ENCODE results near the gene GRAP2. TPM values are rescaled to one million over a fixed set of nuclear protein-coding genes. Genes with fewer than 3 reads are reported as not detected.

The GRAP2 gene
- total and polyA plus RNA-seq, 2 experiments from 2014 or later = 0.42 TPM; not detected in 1

DNA sequence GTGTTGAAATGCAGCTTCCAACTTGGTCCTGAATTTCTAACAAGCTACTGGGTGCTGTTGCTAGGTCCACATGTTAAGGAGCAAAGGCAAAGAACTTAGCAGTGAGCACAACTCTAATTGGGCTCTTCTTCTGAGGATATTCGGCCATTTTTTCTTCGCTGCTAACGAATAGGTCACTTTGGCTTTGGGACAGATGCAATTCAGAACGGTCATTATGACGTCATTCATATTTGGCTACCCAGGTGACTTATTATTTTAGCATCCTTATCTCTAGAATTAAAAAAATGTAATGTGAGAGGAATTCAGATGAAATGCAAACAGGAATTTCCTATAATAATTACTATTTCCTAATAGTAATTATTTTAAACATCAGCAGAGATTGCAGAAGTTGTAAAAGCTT lies 73.2 kb downstream of the GRAP2 start (continued):
- TF ChIP-seq, protein P1, sequence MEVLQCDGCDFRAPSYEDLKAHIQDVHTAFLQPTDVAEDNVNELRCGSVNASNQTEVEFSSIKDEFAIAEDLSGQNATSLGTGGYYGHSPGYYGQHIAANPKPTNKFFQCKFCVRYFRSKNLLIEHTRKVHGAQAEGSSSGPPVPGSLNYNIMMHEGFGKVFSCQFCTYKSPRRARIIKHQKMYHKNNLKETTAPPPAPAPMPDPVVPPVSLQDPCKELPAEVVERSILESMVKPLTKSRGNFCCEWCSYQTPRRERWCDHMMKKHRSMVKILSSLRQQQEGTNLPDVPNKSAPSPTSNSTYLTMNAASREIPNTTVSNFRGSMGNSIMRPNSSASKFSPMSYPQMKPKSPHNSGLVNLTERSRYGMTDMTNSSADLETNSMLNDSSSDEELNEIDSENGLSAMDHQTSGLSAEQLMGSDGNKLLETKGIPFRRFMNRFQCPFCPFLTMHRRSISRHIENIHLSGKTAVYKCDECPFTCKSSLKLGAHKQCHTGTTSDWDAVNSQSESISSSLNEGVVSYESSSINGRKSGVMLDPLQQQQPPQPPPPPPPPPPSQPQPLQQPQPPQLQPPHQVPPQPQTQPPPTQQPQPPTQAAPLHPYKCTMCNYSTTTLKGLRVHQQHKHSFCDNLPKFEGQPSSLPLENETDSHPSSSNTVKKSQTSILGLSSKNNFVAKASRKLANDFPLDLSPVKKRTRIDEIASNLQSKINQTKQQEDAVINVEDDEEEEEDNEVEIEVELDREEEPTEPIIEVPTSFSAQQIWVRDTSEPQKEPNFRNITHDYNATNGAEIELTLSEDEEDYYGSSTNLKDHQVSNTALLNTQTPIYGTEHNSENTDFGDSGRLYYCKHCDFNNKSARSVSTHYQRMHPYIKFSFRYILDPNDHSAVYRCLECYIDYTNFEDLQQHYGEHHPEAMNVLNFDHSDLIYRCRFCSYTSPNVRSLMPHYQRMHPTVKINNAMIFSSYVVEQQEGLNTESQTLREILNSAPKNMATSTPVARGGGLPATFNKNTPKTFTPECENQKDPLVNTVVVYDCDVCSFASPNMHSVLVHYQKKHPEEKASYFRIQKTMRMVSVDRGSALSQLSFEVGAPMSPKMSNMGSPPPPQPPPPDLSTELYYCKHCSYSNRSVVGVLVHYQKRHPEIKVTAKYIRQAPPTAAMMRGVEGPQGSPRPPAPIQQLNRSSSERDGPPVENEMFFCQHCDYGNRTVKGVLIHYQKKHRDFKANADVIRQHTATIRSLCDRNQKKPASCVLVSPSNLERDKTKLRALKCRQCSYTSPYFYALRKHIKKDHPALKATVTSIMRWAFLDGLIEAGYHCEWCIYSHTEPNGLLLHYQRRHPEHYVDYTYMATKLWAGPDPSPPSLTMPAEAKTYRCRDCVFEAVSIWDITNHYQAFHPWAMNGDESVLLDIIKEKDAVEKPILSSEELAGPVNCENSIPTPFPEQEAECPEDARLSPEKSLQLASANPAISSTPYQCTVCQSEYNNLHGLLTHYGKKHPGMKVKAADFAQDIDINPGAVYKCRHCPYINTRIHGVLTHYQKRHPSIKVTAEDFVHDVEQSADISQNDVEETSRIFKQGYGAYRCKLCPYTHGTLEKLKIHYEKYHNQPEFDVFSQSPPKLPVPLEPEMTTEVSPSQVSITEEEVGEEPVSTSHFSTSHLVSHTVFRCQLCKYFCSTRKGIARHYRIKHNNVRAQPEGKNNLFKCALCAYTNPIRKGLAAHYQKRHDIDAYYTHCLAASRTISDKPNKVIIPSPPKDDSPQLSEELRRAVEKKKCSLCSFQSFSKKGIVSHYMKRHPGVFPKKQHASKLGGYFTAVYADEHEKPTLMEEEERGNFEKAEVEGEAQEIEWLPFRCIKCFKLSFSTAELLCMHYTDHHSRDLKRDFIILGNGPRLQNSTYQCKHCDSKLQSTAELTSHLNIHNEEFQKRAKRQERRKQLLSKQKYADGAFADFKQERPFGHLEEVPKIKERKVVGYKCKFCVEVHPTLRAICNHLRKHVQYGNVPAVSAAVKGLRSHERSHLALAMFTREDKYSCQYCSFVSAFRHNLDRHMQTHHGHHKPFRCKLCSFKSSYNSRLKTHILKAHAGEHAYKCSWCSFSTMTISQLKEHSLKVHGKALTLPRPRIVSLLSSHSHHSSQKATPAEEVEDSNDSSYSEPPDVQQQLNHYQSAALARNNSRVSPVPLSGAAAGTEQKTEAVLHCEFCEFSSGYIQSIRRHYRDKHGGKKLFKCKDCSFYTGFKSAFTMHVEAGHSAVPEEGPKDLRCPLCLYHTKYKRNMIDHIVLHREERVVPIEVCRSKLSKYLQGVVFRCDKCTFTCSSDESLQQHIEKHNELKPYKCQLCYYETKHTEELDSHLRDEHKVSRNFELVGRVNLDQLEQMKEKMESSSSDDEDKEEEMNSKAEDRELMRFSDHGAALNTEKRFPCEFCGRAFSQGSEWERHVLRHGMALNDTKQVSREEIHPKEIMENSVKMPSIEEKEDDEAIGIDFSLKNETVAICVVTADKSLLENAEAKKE (CRISPR knock-in tag; IDR thresholded peaks at IDR 0.05) = no peak
- TF ChIP-seq ZNF331 (CRISPR knock-in tag; IDR thresholded peaks at IDR 0.05; ENCODE audit: low read depth) (no peak), JUNB (IDR thresholded peaks at IDR 0.05; ENCODE audit: unreplicated experiment) (no peak), POLR2AphosphoS5 (IDR thresholded peaks at IDR 0.05; ENCODE audit: low read depth) (no peak), CREB1 (CRISPR knock-in tag; IDR thresholded peaks at IDR 0.05; ENCODE audit: low read depth) (no peak), EZH2phosphoT487 (IDR thresholded peaks at IDR 0.05; ENCODE audit: unreplicated experiment) (no peak)
- TF ChIP-seq, protein P2, sequence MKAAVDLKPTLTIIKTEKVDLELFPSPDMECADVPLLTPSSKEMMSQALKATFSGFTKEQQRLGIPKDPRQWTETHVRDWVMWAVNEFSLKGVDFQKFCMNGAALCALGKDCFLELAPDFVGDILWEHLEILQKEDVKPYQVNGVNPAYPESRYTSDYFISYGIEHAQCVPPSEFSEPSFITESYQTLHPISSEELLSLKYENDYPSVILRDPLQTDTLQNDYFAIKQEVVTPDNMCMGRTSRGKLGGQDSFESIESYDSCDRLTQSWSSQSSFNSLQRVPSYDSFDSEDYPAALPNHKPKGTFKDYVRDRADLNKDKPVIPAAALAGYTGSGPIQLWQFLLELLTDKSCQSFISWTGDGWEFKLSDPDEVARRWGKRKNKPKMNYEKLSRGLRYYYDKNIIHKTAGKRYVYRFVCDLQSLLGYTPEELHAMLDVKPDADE (IDR thresholded peaks at IDR 0.05) = no peak
- TF ChIP-seq, protein P3, sequence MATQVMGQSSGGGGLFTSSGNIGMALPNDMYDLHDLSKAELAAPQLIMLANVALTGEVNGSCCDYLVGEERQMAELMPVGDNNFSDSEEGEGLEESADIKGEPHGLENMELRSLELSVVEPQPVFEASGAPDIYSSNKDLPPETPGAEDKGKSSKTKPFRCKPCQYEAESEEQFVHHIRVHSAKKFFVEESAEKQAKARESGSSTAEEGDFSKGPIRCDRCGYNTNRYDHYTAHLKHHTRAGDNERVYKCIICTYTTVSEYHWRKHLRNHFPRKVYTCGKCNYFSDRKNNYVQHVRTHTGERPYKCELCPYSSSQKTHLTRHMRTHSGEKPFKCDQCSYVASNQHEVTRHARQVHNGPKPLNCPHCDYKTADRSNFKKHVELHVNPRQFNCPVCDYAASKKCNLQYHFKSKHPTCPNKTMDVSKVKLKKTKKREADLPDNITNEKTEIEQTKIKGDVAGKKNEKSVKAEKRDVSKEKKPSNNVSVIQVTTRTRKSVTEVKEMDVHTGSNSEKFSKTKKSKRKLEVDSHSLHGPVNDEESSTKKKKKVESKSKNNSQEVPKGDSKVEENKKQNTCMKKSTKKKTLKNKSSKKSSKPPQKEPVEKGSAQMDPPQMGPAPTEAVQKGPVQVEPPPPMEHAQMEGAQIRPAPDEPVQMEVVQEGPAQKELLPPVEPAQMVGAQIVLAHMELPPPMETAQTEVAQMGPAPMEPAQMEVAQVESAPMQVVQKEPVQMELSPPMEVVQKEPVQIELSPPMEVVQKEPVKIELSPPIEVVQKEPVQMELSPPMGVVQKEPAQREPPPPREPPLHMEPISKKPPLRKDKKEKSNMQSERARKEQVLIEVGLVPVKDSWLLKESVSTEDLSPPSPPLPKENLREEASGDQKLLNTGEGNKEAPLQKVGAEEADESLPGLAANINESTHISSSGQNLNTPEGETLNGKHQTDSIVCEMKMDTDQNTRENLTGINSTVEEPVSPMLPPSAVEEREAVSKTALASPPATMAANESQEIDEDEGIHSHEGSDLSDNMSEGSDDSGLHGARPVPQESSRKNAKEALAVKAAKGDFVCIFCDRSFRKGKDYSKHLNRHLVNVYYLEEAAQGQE (IDR thresholded peaks at IDR 0.05; ENCODE audit: unreplicated experiment) = no peak
- TF ChIP-seq, protein P4, sequence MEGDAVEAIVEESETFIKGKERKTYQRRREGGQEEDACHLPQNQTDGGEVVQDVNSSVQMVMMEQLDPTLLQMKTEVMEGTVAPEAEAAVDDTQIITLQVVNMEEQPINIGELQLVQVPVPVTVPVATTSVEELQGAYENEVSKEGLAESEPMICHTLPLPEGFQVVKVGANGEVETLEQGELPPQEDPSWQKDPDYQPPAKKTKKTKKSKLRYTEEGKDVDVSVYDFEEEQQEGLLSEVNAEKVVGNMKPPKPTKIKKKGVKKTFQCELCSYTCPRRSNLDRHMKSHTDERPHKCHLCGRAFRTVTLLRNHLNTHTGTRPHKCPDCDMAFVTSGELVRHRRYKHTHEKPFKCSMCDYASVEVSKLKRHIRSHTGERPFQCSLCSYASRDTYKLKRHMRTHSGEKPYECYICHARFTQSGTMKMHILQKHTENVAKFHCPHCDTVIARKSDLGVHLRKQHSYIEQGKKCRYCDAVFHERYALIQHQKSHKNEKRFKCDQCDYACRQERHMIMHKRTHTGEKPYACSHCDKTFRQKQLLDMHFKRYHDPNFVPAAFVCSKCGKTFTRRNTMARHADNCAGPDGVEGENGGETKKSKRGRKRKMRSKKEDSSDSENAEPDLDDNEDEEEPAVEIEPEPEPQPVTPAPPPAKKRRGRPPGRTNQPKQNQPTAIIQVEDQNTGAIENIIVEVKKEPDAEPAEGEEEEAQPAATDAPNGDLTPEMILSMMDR (conservative IDR thresholded peaks at IDR 0.05; ENCODE audit: low read depth in 2 of 2) = no peak
